CD14-positive monocyte (primary cell): ENCODE data around the gene MAST4. TPM values are rescaled to one million over a fixed set of nuclear protein-coding genes. Genes with fewer than 3 reads are reported as not detected.

Experiments
- DNase-seq, 3 donors: peaks; one replicate each; pipeline ENCODE4 v3.0.0-alpha.2; 2011 to 2022
- H2AFZ ChIP-seq: 2 replicates; pipeline ENCODE4 v1.6.0; 2012; ENCODE audit warnings: mild to moderate bottlenecking, low read depth, low read length, inconsistent platforms; ENCODE audit not compliant: insufficient read depth, poor library complexity, severe bottlenecking
- H3K27ac ChIP-seq, 2 donors: 1 replicate in 1 of 2; 2 replicates in 1 of 2; pipeline ENCODE4 v1.5.1; 2012 to 2013; ENCODE audit warnings: low read length in 2 of 2, control low read depth in 1 of 2, inconsistent platforms in 1 of 2, low read depth in 1 of 2, mild to moderate bottlenecking in 1 of 2
- H3K27me3 ChIP-seq, 2 donors: one replicate each; pipeline versions ENCODE4 v1.6.0 to v1.6.1; 2011 to 2013; ENCODE audit warnings: low read length in 2 of 2; ENCODE audit not compliant: control insufficient read depth in 2 of 2, insufficient read depth in 2 of 2
- H3K36me3 ChIP-seq, 2 donors: replicated peaks in 1 of 2; 1 replicate in 1 of 2; 2 replicates in 1 of 2; pipeline versions ENCODE4 v1.5.1 to v1.6.1; 2012 to 2013; ENCODE audit warnings: low read length in 2 of 2, control low read depth in 1 of 2, inconsistent platforms in 1 of 2, mild to moderate bottlenecking in 1 of 2; ENCODE audit not compliant: insufficient read depth in 2 of 2, control insufficient read depth in 1 of 2
- H3K4me1 ChIP-seq, 2 donors: 1 replicate in 1 of 2; 2 replicates in 1 of 2; pipeline versions ENCODE4 v1.5.1 to v1.6.1; 2012 to 2013; ENCODE audit warnings: low read length in 2 of 2, control low read depth in 1 of 2, inconsistent platforms in 1 of 2, mild to moderate bottlenecking in 1 of 2, moderate library complexity in 1 of 2; ENCODE audit not compliant: insufficient read depth in 2 of 2, control insufficient read depth in 1 of 2
- H3K4me2 ChIP-seq: replicated peaks from 2 replicates; pipeline ENCODE3; 2012; ENCODE audit warnings: low read length, moderate library complexity, mild to moderate bottlenecking; ENCODE audit not compliant: poor library complexity, severe bottlenecking; ENCODE audit errors: extremely low read depth
- H3K4me3 ChIP-seq, 3 experiments: fragments of 200-600 bp in 1 of 3; sonication (generic) in 1 of 3; replicated peaks in 1 of 3; 1 replicate in 2 of 3; 2 replicates in 1 of 3; pipeline ENCODE4 v1.5.1; 2011 to 2013; ENCODE audit warnings: low read length in 3 of 3, mild to moderate bottlenecking in 3 of 3, control low read depth in 2 of 3, low read depth in 2 of 3, inconsistent platforms in 1 of 3, moderate library complexity in 1 of 3
- H3K79me2 ChIP-seq: 2 replicates; pipeline ENCODE4 v1.6.0; 2012; ENCODE audit warnings: mild to moderate bottlenecking, control low read depth, inconsistent platforms, low read length, moderate library complexity; ENCODE audit not compliant: insufficient read depth
- H3K9ac ChIP-seq: 2 replicates; pipeline ENCODE4 v1.6.0; 2017; ENCODE audit warnings: low read length, mild to moderate bottlenecking; ENCODE audit not compliant: insufficient read depth, poor library complexity, severe bottlenecking
- H3K9me3 ChIP-seq, 2 donors: replicated peaks in 1 of 2; 1 replicate in 1 of 2; 2 replicates in 1 of 2; pipeline versions ENCODE4 v1.5.1 to v1.6.1; 2012 to 2013; ENCODE audit warnings: low read length in 2 of 2, control low read depth in 1 of 2; ENCODE audit not compliant: control insufficient read depth in 1 of 2, insufficient read depth in 1 of 2
- H4K20me1 ChIP-seq: 2 replicates; pipeline ENCODE4 v1.6.0; 2012; ENCODE audit warnings: mild to moderate bottlenecking, low read length, control low read depth, moderate library complexity; ENCODE audit not compliant: insufficient read depth
- H3K27ac Mint-ChIP-seq, 7 donors: one replicate each; pipeline ENCODE4 v1.8.0; 2020; ENCODE audit warnings: mild to moderate bottlenecking in 7 of 7, mixed read lengths in 7 of 7, moderate library complexity in 6 of 7, inconsistent platforms in 2 of 7
- H3K27me3 Mint-ChIP-seq, 3 donors: one replicate each; pipeline ENCODE4 v1.8.0; 2021 to 2022; ENCODE audit warnings: low read depth in 3 of 3, mild to moderate bottlenecking in 3 of 3, mixed read lengths in 3 of 3, moderate library complexity in 3 of 3, inconsistent platforms in 1 of 3
- H3K36me3 Mint-ChIP-seq, 2 donors: one replicate each; pipeline ENCODE4 v1.8.0; 2020; ENCODE audit warnings: mixed read lengths in 2 of 2, inconsistent platforms in 1 of 2, mild to moderate bottlenecking in 1 of 2
- H3K4me1 Mint-ChIP-seq: one replicate; pipeline ENCODE4 v1.8.0; 2020; ENCODE audit warnings: mild to moderate bottlenecking, mixed read lengths
- H3K4me3 Mint-ChIP-seq, 2 donors: one replicate each; pipeline ENCODE4 v1.8.0; 2020; ENCODE audit warnings: mild to moderate bottlenecking in 2 of 2, mixed read lengths in 2 of 2, moderate library complexity in 1 of 2
- H3K9me3 Mint-ChIP-seq, 7 donors: one replicate each; pipeline ENCODE4 v1.8.0; 2020 to 2022; ENCODE audit warnings: mixed read lengths in 7 of 7, mild to moderate bottlenecking in 6 of 7, moderate library complexity in 6 of 7, inconsistent platforms in 2 of 7
- WGBS: methylation state at CpG from one replicate; pipeline ENCODE4 v1.1.5; 2013; ENCODE audit warnings: missing lambda C conversion rate; ENCODE audit not compliant: insufficient coverage; 5-methylcytosine and 5-hydroxymethylcytosine counted together
- intact Hi-C, 2 donors: fragments of 100-400 bp; cut with micrococcal nuclease; formaldehyde crosslinking; loops; one replicate each; pipeline versions ENCODE4 v1.15.0 to v1.15.1; 2023
- polyA plus RNA-seq, 3 donors: library from polyadenylated mRNA; depleted of rRNA in 1 of 3; unstranded in 2 of 3; stranded (reverse) in 1 of 3; fragments of 300-500 nt in 2 of 3; fragments of >200 nt in 1 of 3; fragmentation: Illumina TruSeq in 2 of 3; gene quantifications; 1 replicate in 2 of 3; 2 replicates in 1 of 3; pipeline ENCODE4 v1.2.3, GENCODE V29; 2012 to 2021
- TF ChIP-seq, protein P1 (sequence below): fragments of 200-600 bp; IDR thresholded peaks from one replicate; pipeline ENCODE4 v1.8.0; 2022; ENCODE audit warnings: antibody characterized with exemption, mild to moderate bottlenecking

MAST4 gene
- polyA plus RNA-seq, 3 donors: 0.03 to 0.24 TPM; not detected in 1

GRCh38 chr5:66849803-66850202 is 253.6 kb downstream of the MAST4 start:
- peaks cover 47% of the 10 kb centered on the region for H3K4me1 Mint-ChIP-seq
- H3K27me3 ChIP-seq: no peaks in the 10 kb centered on the region
- H3K79me2 ChIP-seq: no peaks in the 10 kb centered on the region
- H3K36me3 Mint-ChIP-seq: no peaks in the 10 kb centered on the region
- DNase-seq: peak in 2 of 3 donors; percentile 49 to 69
- H3K4me3 Mint-ChIP-seq: no peak overlapping the region
- H3K9me3 ChIP-seq: no peaks in the 10 kb centered on the region
- H3K27ac Mint-ChIP-seq: peak overlapping the region in 3 of 7 donors; percentile 45 to 82 (median 53)
- H3K4me1 ChIP-seq: peaks cover 48 to 53% of the 10 kb centered on the region in 2 donors
- no CpG with 5 or more reads among the region's 1 CpG for WGBS
- intact Hi-C loops: no loop called here
- H2AFZ ChIP-seq: no peak overlapping the region
- peak overlapping the region in 1 of 3 experiments; percentile 52 for H3K4me3 ChIP-seq
- no peak overlapping the region for H3K9ac ChIP-seq
- H3K36me3 ChIP-seq: no peaks in the 10 kb centered on the region
- peaks cover 0 to 5% (median 0%) of the 10 kb centered on the region in 3 donors for H3K27me3 Mint-ChIP-seq
- H3K27ac ChIP-seq: no peak overlapping the region
- H3K4me2 ChIP-seq: no peak overlapping the region
- peaks cover 0 to 2% (median 0%) of the 10 kb centered on the region in 7 donors for H3K9me3 Mint-ChIP-seq
- TF ChIP-seq, protein P1, sequence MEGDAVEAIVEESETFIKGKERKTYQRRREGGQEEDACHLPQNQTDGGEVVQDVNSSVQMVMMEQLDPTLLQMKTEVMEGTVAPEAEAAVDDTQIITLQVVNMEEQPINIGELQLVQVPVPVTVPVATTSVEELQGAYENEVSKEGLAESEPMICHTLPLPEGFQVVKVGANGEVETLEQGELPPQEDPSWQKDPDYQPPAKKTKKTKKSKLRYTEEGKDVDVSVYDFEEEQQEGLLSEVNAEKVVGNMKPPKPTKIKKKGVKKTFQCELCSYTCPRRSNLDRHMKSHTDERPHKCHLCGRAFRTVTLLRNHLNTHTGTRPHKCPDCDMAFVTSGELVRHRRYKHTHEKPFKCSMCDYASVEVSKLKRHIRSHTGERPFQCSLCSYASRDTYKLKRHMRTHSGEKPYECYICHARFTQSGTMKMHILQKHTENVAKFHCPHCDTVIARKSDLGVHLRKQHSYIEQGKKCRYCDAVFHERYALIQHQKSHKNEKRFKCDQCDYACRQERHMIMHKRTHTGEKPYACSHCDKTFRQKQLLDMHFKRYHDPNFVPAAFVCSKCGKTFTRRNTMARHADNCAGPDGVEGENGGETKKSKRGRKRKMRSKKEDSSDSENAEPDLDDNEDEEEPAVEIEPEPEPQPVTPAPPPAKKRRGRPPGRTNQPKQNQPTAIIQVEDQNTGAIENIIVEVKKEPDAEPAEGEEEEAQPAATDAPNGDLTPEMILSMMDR: no peak
- H4K20me1 ChIP-seq: no peaks in the 10 kb centered on the region

DNA sequence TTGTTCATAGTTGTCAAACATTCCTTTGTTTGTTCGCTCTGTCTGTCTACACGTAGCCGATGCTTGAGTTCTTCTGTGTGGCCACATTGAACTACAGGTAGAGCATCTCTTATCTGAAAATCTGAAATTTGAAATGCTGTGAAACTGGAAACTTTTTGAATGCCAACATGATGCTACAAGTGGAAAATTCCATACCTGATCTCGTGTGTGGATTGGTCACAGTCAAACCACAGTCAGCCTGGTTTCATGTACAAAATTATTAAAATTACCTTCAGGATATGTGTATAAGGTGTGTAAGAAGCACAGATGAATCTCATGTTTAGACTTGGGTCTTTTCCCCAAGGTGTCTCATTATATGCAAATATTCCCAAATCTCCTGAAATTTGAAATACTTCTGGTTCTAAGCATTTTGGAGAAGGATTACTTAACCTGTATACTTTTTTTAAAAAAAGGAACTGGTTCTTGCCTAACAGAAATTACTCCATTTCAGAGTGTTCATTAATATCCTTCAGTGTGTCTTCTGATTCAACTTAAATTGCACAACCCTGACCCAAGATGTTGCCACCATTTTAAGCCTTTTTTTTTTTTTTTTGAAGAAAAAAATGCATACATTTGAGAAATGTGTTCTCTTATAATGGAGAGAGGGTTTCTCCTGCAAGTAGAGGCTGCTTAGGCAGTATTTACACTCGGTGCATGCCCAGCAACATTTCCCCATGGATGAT is 254.3 kb downstream of the MAST4 start:
- TF ChIP-seq, protein P1: no peak
- H3K9ac ChIP-seq: no peak overlapping the region

More for the DNA sequence above, 254.3 kb downstream of the MAST4 start:
- intact Hi-C loops: no loop called here
- no peaks in the 10 kb centered on the region for H3K27me3 ChIP-seq
- no peaks in the 10 kb centered on the region for H3K36me3 ChIP-seq
- peak overlapping the region in 1 of 2 donors; percentile 69 for H3K27ac ChIP-seq
- DNase-seq: peak; percentile 83 to 94 (median 93)
- H2AFZ ChIP-seq: peak overlapping the region; percentile 43
- H3K9me3 Mint-ChIP-seq: peaks cover 0 to 6% (median 0%) of the 10 kb centered on the region in 7 donors
- no peaks in the 10 kb centered on the region for H3K79me2 ChIP-seq
- H3K4me2 ChIP-seq: peak overlapping the region; percentile 63
- H3K4me3 Mint-ChIP-seq: peak overlapping the region in 1 of 2 donors; percentile 53
- H3K9me3 ChIP-seq: no peaks in the 10 kb centered on the region
- WGBS: 93% methylated on average over 3 of the region's 5 CpGs
- peaks cover 51% of the 10 kb centered on the region for H3K4me1 Mint-ChIP-seq
- H4K20me1 ChIP-seq: no peaks in the 10 kb centered on the region
- H3K4me3 ChIP-seq: peak overlapping the region in 1 of 3 experiments; percentile 52
- H3K27me3 Mint-ChIP-seq: peaks cover 0 to 5% (median 0%) of the 10 kb centered on the region in 3 donors
- H3K27ac Mint-ChIP-seq: peak overlapping the region; percentile 42 to 89 (median 79)
- H3K4me1 ChIP-seq: peaks cover 54 to 57% of the 10 kb centered on the region in 2 donors
- H3K36me3 Mint-ChIP-seq: no peaks in the 10 kb centered on the region
